H4 (cell line): ENCODE measurements around the gene ARHGEF11. TPM values are rescaled to one million over a fixed set of nuclear protein-coding genes. Genes with fewer than 3 reads are reported as not detected.

Experiments
- DNase-seq: peaks from one replicate; pipeline ENCODE4 v3.0.0-alpha.2; 2015; ENCODE audit warnings: low spot score
- total RNA-seq: library from RNA; depleted of rRNA; stranded (reverse); fragments of >200 nt; shearing (Covaris generic); gene quantifications from 2 replicates; pipeline ENCODE4 v1.2.3, GENCODE V29; 2014

Gene ARHGEF11
- total RNA-seq, 1 experiment from 2014 or later, result 12.2 TPM

DNA sequence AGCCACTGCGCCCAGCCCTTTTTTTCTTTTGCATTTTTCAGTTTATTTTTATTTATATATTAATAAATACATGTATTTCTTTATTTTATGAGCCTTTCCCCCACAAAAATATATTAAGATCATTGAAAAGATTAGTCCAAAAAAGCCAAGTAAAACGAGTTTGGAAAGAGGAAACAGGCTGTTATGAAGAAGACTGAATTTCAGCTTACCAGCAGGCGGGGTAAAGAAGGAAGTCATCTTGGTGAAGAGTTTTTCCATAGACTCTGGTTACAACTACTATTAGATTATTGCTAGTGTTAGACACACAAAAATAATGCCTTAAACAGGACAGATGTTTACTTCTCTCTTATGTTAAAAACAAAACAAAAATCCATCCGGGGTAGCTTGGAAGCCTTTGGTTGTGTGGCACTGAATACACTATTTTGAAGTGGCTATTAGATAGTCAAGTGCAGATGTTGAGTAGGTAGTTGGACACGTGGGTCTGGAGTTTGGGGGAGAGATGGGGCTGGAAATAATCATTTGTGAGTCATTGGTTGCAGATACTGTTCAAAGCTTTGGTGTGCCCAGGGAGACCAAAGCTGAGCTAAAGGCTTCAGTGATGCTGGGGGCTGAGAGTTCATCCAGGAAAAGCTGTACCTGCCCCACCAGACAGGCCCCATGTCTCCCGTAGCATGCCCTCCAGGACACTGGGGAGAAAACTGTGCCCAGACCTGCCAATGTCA is 133.8 kb downstream of the ARHGEF11 start:
- DNase-seq, result no peak

GRCh38 chr1:156910309-156910782 is 135.2 kb downstream of the ARHGEF11 start:
- no peak for DNase-seq

DNA sequence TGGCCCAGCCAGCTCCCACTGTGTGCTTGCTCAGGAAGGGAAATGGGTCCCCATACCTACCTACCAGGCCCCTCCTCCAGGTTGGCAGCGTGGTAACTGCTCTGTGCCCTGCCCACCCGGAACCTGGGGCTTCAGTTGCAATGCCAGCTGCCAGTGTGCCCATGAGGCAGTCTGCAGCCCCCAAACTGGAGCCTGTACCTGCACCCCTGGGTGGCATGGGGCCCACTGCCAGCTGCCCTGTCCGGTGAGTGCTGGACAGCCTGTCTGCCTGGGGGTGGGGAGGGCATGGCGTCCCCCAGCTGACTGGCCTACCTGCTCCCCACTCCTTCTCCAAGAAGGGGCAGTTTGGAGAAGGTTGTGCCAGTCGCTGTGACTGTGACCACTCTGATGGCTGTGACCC is 135.9 kb downstream of the ARHGEF11 start:
- no peak for DNase-seq

DNA sequence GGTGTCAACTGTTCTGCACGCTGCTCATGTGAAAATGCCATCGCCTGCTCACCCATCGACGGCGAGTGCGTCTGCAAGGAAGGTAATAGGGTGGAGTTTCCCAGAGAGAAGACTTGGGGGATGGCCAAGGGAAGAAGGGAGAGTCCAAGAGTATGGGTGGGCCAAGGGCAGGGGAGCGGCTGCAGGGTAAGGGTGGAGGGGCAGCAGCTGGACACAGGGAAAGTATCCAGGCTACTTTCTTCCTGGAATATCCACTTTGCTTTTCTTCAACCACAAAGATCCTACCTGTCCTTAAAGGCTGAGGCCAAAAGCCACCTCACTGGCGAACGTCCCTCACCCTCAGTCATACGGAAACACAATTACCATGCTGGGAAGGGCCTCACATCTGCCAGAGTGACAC is 136.6 kb downstream of the ARHGEF11 start:
- no peak for DNase-seq

DNA sequence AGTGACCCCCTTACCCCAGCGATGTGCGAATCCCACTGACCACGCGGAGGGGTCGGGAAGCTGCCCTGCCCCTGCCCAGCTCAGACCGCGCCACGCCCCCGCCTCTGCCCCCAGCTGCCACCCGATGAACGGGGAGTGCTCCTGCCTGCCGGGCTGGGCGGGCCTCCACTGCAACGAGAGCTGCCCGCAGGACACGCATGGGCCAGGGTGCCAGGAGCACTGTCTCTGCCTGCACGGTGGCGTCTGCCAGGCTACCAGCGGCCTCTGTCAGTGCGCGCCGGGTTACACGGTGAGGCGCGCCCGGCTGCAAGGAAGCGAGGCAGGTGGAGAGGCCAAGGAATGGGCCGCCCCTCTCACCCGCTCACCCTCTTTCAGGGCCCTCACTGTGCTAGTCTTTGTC is 137.0 kb downstream of the ARHGEF11 start:
- DNase-seq, result no peak

DNA sequence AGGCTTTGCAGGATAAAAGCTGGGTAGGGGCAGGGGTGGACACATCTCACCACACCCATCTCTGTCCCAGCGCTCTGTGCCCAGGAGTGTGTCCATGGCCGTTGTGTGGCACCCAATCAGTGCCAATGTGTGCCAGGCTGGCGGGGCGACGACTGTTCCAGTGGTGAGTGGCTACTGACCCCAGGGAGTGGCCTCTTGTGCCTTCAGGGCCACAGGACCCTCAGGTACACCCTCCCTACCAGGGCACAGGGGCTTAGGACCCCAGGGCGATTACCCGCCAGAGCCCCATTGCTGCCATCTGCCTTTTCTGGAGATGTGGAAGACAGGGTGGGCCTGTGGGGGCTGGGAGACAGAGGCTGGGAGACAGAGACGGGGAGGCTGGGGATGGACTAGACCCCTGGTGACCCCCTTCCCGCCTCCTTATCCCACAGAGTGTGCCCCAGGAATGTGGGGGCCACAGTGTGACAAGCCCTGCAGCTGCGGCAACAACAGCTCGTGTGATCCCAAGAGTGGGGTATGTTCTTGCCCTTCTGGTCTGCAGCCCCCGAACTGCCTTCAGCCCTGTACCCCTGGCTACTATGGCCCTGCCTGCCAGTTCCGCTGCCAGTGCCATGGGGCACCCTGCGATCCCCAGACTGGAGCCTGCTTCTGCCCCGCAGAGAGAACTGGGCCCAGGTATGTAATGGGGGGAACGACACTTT is 139.2 kb downstream of the ARHGEF11 start:
- no peak for DNase-seq

DNA sequence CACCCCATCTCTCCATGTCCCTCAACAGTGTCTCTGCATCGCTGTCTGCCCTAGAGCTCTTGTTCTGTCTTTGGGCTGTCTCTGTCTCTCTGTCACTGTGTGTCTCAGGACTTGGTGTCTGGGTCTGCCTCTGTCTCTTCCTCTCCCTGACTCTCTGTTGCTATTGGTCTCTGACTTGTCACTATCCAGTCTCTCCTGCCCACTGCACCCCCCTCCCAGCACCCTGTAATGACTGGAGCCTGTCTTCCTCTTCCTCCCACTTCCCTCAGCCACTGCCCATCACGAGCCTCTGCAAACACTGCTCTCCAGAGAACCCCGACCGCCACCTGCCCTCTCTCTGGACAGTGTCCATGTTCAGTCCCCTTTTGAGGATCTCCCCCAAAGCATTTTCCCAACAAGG is 139.9 kb downstream of the ARHGEF11 start:
- no peak for DNase-seq

DNA sequence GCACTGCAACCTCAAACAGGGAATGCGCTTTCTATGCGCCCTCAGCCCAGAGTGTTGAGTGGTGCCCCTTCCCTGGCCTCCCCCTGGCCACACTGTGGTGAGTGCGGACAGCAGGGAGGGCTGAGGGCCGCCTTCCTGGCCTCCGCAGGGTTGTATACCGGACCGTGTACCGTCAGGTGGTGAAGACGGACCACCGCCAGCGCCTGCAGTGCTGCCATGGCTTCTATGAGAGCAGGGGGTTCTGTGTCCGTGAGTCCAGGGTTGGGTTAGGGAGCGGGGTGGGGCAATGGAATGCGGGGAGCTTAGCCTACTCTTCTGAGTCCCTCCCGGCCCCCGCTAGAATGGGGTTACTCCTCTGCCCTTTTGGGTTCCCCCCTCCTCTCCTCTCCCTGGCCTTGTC is 140.4 kb downstream of the ARHGEF11 start:
- DNase-seq, result no peak

- no peak for DNase-seq
Measured at GRCh38 chr1:156904187-156904959, 141.2 kb downstream of the ARHGEF11 start.

- DNase-seq, result no peak
Measured at GRCh38 chr1:156903328-156904091, 142.0 kb downstream of the ARHGEF11 start.

DNA sequence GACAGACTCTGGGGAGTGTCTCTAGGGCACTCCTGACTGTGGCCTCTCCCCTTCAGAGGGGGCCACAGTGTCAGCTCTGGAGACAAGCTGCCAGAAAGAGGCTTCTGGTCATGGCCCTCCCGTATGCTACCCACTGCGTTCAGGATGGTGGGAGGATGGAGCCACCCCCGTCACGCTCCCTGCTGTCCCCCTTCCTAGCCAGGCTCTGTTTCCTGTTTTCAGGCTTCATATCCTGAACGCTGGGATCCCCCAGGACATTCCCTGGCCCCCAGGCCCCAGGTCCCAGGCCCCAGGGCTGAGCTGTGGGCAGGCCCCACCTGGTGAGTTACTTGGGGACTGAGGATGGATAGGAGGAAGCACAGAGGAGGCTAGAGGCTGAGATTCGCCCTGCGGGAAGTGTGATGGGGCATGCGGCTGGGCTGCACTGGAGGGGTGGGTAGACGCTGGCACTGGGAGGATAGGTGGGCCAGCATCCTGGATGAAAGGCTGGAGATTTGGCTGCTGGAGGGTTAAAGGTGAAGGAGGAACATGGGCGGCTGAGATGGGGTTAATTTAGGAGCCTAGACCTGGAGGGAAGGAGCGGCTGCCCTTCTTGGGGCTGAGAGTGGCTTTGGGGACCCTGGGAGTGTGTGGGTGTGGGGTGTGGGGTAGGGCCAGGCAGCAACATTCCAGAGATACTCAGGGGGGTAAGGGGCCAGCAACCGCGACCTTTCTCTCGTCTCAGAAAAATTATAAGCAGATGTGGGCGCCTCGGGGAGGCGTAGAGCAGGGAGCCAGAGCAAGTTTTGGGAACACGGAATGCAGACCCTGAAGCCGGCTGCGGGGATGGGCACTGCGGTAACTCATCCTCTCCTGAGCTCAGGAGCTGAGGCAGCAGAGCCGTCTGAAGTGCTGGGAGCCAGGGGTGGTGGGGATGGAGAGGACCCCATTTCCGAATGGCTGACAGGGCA is 143.3 kb downstream of the ARHGEF11 start:
- no peak for DNase-seq

DNA sequence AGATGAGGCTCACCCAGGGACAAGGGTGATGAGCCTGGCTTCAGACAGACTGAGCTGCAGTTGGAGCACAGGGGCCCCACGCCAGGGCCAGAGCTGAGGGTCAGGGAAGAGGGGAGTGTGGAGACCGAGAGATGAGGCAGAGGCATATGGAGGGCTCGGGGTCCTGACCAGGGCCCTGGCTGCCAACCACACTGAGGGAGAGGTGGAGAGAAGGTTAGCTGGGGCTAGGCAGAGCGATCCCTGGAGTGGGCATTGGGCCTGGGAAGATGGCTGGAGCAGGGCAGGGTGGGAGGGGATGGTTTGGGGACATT is 144.0 kb downstream of the ARHGEF11 start:
- DNase-seq, result no peak

GRCh38 chr1:156900896-156901589 is 144.5 kb downstream of the ARHGEF11 start:
- DNase-seq, result no peak

DNA sequence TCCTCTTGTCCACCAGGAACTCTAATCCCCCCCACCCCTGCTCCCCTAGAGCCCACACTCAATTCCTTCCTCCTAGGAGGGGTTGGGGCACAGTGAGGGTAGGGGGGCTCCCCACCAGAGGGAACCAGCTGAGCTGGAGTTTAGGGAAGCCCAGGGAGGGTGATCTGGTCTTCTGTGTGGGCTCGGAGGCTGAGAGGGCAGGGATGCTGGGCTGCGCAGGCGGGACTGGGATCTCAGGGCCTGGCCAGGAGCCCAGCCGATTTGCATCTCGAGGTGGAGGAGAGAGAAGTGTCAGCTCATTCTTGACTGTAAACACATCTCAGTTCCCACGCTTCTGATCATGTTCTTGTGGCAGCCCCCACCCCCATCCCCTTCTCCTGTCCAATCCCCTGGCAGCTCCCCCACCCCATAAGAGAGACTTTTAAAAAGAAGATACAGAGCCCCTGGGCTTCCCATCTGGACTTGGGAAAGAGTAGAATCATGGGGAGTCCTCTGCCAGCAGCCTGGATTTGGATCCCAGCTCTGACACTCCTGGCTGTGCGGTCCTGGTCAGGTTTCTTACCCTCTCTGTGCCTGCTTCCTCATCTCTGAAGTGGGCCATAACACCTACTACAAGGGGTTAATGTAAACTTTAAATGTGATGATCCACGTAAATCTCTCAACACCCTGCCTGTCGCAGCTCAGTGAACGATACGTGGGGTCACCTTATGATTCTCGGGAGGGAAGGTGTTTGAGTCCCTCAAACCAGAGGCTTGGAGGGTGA is 145.4 kb downstream of the ARHGEF11 start:
- DNase-seq, result no peak

GRCh38 chr1:156898971-156899664 is 146.4 kb downstream of the ARHGEF11 start:
- no peak for DNase-seq

- no peak for DNase-seq
Measured at GRCh38 chr1:156898161-156898566, 147.4 kb downstream of the ARHGEF11 start.

DNA sequence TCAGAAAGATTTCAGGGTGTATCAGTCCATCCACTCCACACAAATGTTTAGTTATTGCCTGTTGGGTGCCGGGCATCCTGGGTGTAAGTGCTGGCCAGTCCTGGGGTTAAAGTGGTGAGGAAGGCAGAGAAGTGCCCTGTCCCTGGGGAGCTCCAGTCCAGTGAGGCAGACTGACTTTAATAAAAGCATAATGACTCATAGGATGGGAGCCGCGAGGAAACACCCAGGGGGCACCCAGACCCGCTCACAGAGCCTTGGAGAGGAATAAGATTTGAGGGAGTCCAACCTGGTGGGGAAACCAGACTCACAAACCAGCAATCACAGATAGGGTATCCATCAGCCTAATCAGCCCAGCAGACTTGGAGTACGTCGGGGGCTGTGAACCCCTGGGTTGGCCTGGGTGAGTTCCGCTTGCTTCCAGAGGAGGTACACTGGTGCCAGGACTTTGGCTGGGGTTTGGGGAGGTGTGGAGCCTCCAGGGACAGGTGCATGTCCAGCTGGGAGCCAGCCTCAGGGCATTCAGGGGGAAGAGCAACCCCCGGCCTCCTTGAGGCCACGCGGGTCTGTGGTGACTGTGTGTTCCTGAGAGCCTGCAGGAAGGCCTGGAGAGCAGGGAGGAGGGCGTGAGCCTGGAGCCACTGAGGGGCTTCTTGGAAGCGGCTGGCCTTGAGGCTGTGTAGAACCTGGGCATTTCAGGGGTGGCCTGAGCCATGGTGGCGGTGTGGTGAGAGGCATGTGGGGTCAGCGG is 148.3 kb downstream of the ARHGEF11 start:
- peak; percentile 34 for DNase-seq

DNA sequence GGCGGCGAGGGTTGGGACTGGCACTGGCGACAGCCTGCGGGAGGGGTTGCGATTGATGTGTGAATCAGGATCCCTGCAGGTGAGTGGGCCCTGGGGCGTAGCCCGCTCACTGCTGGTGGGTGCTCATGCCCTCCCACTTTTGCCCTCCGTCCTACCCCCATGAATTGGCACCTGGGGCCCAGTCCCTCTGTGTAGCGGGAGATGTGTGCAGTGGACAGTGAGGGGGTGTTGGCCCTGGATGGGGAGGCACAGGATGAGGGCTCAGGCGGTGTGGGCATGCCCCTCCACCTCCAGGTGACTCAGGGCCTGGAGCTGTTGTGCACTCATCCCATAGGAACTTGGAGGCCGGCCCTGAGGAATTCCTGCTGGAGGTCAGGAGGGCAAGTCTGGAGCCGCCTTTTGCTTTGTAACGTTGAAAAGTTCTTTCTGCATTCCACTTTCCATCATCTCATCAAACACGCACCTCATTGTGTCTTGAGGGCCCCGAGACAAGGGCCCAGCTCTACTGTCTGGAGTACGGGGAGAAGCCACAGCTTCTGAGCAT is 149.0 kb downstream of the ARHGEF11 start:
- peak; percentile 63 for DNase-seq
